Activated naive CD8-positive, alpha-beta T cell treated with anti-CD3 and anti-CD28 coated beads, Interleukin-2, amount 10 ng/mL, durations not matched to agents 7 days and 5 days (primary cell): Measurements from ENCODE around the gene IQGAP3. TPM values are rescaled to one million over a fixed set of nuclear protein-coding genes. Genes with fewer than 3 reads are reported as not detected.
"Not testable (repeated sequence)": the region's sequence is repeated elsewhere in the genome, so short reads cannot be mapped to it uniquely, and the experiment has no call there.

ENCODE experiments used
- ATAC-seq: fragments of 150-1000 bp; cut with Tn5 transposase; one replicate; pipeline ENCODE4 v1.10.0; 2021; ENCODE audit warnings: low read depth, moderate library complexity
- POLR2A ChIA-PET: fragments of 350-600 bp; sonication (Branson Sonifier 250); formaldehyde crosslinking; loops from one replicate; lab custom pipeline; 2021; ENCODE audit warnings: antibody characterized with exemption; lab: Charles Lee
- DNase-seq: peaks from one replicate; pipeline ENCODE4 v3.0.0; 2021
- H3K27ac Mint-ChIP-seq: one replicate; pipeline ENCODE4 v1.8.0; 2022; ENCODE audit warnings: mild to moderate bottlenecking, mixed read lengths
- H3K27me3 Mint-ChIP-seq: one replicate; pipeline ENCODE4 v1.8.0; 2022; ENCODE audit warnings: mild to moderate bottlenecking, moderate library complexity, mixed read lengths
- H3K36me3 Mint-ChIP-seq: one replicate; pipeline ENCODE4 v1.8.0; 2021; ENCODE audit warnings: mild to moderate bottlenecking, mixed read lengths
- H3K4me1 Mint-ChIP-seq: one replicate; pipeline ENCODE4 v1.8.0; 2021; ENCODE audit warnings: mixed read lengths
- H3K4me3 Mint-ChIP-seq: one replicate; pipeline ENCODE4 v1.8.0; 2022; ENCODE audit warnings: mild to moderate bottlenecking, moderate library complexity, mixed read lengths
- H3K9me3 Mint-ChIP-seq: one replicate; pipeline ENCODE4 v1.8.0; 2021; ENCODE audit warnings: mixed read lengths
- total RNA-seq, 2 experiments: library from RNA; stranded (reverse); gene quantifications; one replicate each; pipeline ENCODE4 v1.2.3, GENCODE V29; 2021

The IQGAP3 gene
- total RNA-seq = 10 to 100 TPM; 26.1 to 30.3 TPM

- POLR2A ChIA-PET = interaction anchor here (1.0 to 2.6 kb wide), 4 partner anchors 9 to 87 kb away, joined by 3 to 18 read pairs (median 8); partner anchors contain the start of gene MEF2D
- Mint-ChIP-seq H3K4me1 (peaks cover 14% of the 10 kb centered on the region), H3K36me3 (peaks cover 12% of the 10 kb centered on the region), H3K27me3 (peaks cover 15% of the 10 kb centered on the region), H3K27ac (peak within 1 kb of the TSS; percentile 89), H3K9me3 (no peaks in the 10 kb centered on the region), H3K4me3 (peak within 1 kb of the TSS; percentile 97)
- ATAC-seq = peak; percentile 92
- DNase-seq = peak; percentile 79
Observed at GRCh38 chr1:156571919-156572662, at the start of gene IQGAP3. Gene IQGAP3 (minus strand): TSS chr1:156572565. CDS start chr1:156572529, 36 bp downstream.

GRCh38 chr1:156619582-156619955 is 47.2 kb upstream of the IQGAP3 start:
- H3K4me3 Mint-ChIP-seq = no peak overlapping the region
- DNase-seq (no peak), ATAC-seq (no peak)
- H3K36me3 Mint-ChIP-seq = no peaks in the 10 kb centered on the region
- H3K27ac Mint-ChIP-seq = no peak overlapping the region
- no peaks in the 10 kb centered on the region for H3K9me3 Mint-ChIP-seq
- H3K27me3 Mint-ChIP-seq = peaks cover 77% of the 10 kb centered on the region
- POLR2A ChIA-PET = no interaction called here
- H3K4me1 Mint-ChIP-seq = peaks cover 7% of the 10 kb centered on the region

- Mint-ChIP-seq H3K4me3 (no peak within 1 kb of the TSS), H3K4me1 (peaks cover 7% of the 10 kb centered on the region), H3K27ac (no peak within 1 kb of the TSS), H3K36me3 (no peaks in the 10 kb centered on the region), H3K9me3 (no peaks in the 10 kb centered on the region), H3K27me3 (peaks cover 79% of the 10 kb centered on the region)
- ATAC-seq (no peak), DNase-seq (no peak)
- POLR2A ChIA-PET = no interaction called here
Observed at GRCh38 chr1:156618853-156619581, 46.7 kb upstream of the IQGAP3 start, which contains the start of gene HAPLN2. Gene HAPLN2 (plus strand): TSS chr1:156619415. CDS start chr1:156623491, 4,076 bp downstream.

- ATAC-seq = no peak
- H3K4me1 Mint-ChIP-seq = peaks cover 7% of the 10 kb centered on the region
- H3K27me3 Mint-ChIP-seq = peaks cover 77% of the 10 kb centered on the region
- no peak overlapping the region for H3K4me3 Mint-ChIP-seq
- no peak overlapping the region for H3K27ac Mint-ChIP-seq
- POLR2A ChIA-PET = no interaction called here
- H3K36me3 Mint-ChIP-seq = no peaks in the 10 kb centered on the region
- H3K9me3 Mint-ChIP-seq = no peaks in the 10 kb centered on the region
- no peak for DNase-seq
Observed at GRCh38 chr1:156616463-156616862, 44.1 kb upstream of the IQGAP3 start.

- no peak overlapping the region for H3K4me3 Mint-ChIP-seq
- H3K4me1 Mint-ChIP-seq = peaks cover 7% of the 10 kb centered on the region
- DNase-seq = no peak
- no peaks in the 10 kb centered on the region for H3K36me3 Mint-ChIP-seq
- no peaks in the 10 kb centered on the region for H3K9me3 Mint-ChIP-seq
- ATAC-seq = no peak
- no peak overlapping the region for H3K27ac Mint-ChIP-seq
- H3K27me3 Mint-ChIP-seq = peaks cover 76% of the 10 kb centered on the region
- POLR2A ChIA-PET = no interaction called here
Observed at GRCh38 chr1:156615946-156616345, 43.6 kb upstream of the IQGAP3 start.

- Mint-ChIP-seq H3K4me1 (peaks cover 7% of the 10 kb centered on the region), H3K36me3 (no peaks in the 10 kb centered on the region), H3K27ac (no peak overlapping the region), H3K4me3 (no peak overlapping the region), H3K9me3 (no peaks in the 10 kb centered on the region), H3K27me3 (peaks cover 53% of the 10 kb centered on the region)
- DNase-seq = no peak
- POLR2A ChIA-PET = no interaction called here
- ATAC-seq = no peak
Observed at GRCh38 chr1:156612666-156613065, 40.3 kb upstream of the IQGAP3 start.

GRCh38 chr1:156610072-156610471 is 37.7 kb upstream of the IQGAP3 start:
- DNase-seq, H3K4me1 Mint-ChIP-seq, ATAC-seq, H3K36me3 Mint-ChIP-seq, H3K9me3 Mint-ChIP-seq, H3K27ac Mint-ChIP-seq, POLR2A ChIA-PET, H3K4me3 Mint-ChIP-seq: not testable (repeated sequence)
- H3K27me3 Mint-ChIP-seq = peaks cover 32% of the 10 kb centered on the region

GRCh38 chr1:156608981-156609380 is 36.6 kb upstream of the IQGAP3 start:
- DNase-seq = peak; percentile 59
- H3K4me3 Mint-ChIP-seq = no peak overlapping the region
- no peaks in the 10 kb centered on the region for H3K9me3 Mint-ChIP-seq
- POLR2A ChIA-PET = interaction anchor here (0.5 to 1.8 kb wide), 3 partner anchors 9 to 23 kb away, joined by 3 to 8 read pairs (median 3); partner anchors contain the start of gene NAXE
- H3K36me3 Mint-ChIP-seq = no peaks in the 10 kb centered on the region
- ATAC-seq = peak; percentile 74
- peaks cover 22% of the 10 kb centered on the region for H3K27me3 Mint-ChIP-seq
- H3K4me1 Mint-ChIP-seq = peaks cover 6% of the 10 kb centered on the region
- H3K27ac Mint-ChIP-seq = no peak overlapping the region

GRCh38 chr1:156608036-156608674 is 35.8 kb upstream of the IQGAP3 start:
- POLR2A ChIA-PET = interaction anchor here (1.1 to 1.8 kb wide), 2 partner anchors 17 to 22 kb away, joined by 3 to 8 read pairs; partner anchors contain the start of gene NAXE
- DNase-seq (peak; percentile 45), ATAC-seq (peak; percentile 93)
- H3K9me3 Mint-ChIP-seq = no peaks in the 10 kb centered on the region
- peaks cover 6% of the 10 kb centered on the region for H3K4me1 Mint-ChIP-seq
- peak overlapping the region; percentile 9 for H3K27ac Mint-ChIP-seq
- H3K4me3 Mint-ChIP-seq = no peak overlapping the region
- no peaks in the 10 kb centered on the region for H3K36me3 Mint-ChIP-seq
- H3K27me3 Mint-ChIP-seq = peaks cover 18% of the 10 kb centered on the region

- ATAC-seq, H3K36me3 Mint-ChIP-seq, H3K27ac Mint-ChIP-seq, H3K4me1 Mint-ChIP-seq, H3K9me3 Mint-ChIP-seq, H3K4me3 Mint-ChIP-seq, POLR2A ChIA-PET: not testable (repeated sequence)
- DNase-seq = peak; percentile 10
- H3K27me3 Mint-ChIP-seq = peaks cover 11% of the 10 kb centered on the region
Observed at GRCh38 chr1:156607344-156607743, 35.0 kb upstream of the IQGAP3 start.

GRCh38 chr1:156602557-156602993 is 30.2 kb upstream of the IQGAP3 start:
- Mint-ChIP-seq H3K27me3 (no peaks in the 10 kb centered on the region), H3K36me3 (peaks cover 9% of the 10 kb centered on the region), H3K9me3 (no peaks in the 10 kb centered on the region), H3K27ac (no peak overlapping the region), H3K4me3 (peak overlapping the region; percentile 50), H3K4me1 (peaks cover 30% of the 10 kb centered on the region)
- DNase-seq = peak; percentile 18
- POLR2A ChIA-PET = interaction anchor here (0.7 to 4.1 kb wide), 4 partner anchors 11 to 145 kb away, joined by 3 to 30 read pairs (median 12); partner anchors contain the start of genes MEF2D and NAXE
- no peak for ATAC-seq

GRCh38 chr1:156601892-156602291 is 29.5 kb upstream of the IQGAP3 start:
- ATAC-seq (no peak), DNase-seq (no peak)
- peak overlapping the region; percentile 99 for H3K4me3 Mint-ChIP-seq
- H3K9me3 Mint-ChIP-seq = no peaks in the 10 kb centered on the region
- no peaks in the 10 kb centered on the region for H3K27me3 Mint-ChIP-seq
- peaks cover 11% of the 10 kb centered on the region for H3K36me3 Mint-ChIP-seq
- POLR2A ChIA-PET = interaction anchor here (0.6 to 4.1 kb wide), 8 partner anchors 10 to 549 kb away, joined by 3 to 30 read pairs (median 5); partner anchors contain the start of genes MEF2D and NAXE
- peak overlapping the region; percentile 96 for H3K27ac Mint-ChIP-seq
- H3K4me1 Mint-ChIP-seq = peaks cover 29% of the 10 kb centered on the region
